Measurements from ENCODE around the gene NCAM2.

Gene NCAM2

DNA sequence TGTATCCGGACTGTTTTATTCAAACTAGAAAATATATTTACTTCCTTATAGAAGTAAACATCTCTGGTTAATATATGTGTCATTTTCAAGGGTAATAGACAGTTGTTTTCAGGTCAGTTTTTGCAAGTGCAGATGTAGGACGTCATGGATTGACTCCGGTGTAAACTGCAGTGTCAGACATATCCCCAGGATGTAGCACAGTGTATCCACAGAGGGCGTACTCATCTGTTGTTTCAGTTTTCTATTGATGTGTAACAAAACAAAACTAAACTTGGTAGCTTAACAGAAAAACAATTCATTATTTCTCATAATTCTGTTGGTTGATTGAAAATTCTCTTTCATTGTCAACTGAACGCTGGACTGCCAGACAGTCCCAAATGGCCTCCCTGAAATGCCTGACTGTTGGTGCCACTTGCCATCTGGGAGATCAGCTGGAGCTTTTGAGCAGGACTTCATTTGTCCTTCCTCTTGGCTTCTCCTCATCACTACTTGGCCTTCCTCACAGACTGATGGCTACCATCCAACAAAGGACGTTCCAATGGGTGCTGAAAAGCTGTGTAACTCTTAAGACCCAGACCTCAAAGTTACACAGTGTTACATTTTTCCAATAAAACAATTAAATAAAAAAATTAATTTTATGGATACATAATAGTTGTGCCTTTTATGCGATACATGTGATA lies 181.6 kb downstream of the NCAM2 start:
- no peak for DNase-seq

DNA sequence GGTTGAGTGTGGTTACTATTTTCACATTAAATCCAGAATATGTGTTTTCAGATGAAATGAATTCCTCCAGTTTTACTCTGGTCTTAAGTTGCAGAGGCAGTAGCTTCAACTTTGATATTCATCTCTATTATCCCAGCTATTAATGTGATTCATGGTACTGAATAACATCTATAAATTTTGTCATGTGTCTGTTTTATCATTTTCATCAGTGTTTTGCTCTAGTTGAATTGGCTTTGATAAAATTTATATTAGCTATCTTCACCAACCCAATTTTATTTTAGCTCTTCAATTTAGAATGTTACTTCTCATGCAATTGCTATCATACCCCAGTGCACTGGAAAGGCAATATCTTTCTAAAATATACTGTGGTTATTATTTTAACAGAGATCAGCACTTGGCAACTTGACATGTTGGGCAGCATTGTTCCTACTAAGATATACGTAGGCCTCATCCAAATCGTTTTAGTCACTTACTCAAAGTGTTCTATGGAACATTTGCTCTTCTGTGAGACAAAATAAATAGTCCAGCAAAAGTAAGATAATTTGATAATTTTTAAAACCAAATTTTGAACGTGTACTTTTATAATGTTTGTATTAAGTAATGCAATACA lies 184.3 kb downstream of the NCAM2 start:
- DNase-seq: no peak

DNA sequence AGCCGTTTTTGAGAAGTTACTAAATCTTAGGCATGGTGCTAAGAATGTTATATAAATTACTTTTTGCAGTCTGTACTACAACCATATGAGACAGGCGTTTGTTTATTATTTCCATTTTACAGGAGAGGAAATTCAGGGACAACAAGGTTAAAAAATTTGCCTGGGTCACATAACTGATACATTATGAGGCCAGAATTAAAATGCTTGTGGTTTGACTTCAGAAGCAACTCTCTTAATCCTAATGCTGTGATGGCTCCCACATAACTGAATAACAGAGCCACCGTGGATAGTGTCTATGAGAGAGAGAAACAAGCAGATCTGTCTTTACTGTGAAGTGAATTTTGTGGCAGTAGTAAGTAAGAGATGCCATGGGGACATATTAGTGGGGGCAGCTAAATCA lies 184.9 kb downstream of the NCAM2 start:
- DNase-seq: no peak

DNA sequence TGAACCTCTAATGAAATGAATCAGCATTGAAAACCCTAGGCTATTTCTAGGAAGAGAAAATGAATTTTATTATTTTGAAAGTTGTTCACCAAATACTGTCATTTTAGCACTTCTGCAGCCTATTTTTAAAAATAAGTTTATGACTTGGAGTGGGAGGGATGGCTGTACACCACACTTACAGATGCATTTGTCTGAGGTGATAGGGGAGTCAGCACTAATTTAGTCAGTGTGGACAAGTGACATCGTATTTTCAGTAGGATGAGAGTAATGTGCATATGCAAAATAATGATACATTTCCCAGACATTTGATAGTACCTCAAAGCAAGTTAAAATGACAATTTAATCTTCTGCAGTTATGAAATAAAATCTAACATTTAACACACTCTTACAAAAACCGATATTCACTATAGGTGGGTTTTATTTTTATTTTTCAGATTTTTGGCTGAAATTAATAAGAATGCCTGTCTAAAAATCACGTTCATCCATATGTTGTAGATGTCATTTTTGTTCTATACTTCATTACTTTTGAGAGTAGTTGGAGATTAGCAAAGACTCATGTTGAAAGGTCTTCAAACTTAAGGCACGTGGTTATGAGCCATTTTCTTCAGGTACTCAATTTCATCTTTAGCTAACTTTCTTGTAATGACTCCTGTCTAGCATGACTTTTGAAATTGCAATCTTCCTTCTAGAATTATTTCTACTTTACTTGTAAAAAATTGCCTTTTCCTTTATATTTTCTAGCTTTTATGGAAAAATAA lies 186.7 kb downstream of the NCAM2 start:
- no peak for DNase-seq

DNA sequence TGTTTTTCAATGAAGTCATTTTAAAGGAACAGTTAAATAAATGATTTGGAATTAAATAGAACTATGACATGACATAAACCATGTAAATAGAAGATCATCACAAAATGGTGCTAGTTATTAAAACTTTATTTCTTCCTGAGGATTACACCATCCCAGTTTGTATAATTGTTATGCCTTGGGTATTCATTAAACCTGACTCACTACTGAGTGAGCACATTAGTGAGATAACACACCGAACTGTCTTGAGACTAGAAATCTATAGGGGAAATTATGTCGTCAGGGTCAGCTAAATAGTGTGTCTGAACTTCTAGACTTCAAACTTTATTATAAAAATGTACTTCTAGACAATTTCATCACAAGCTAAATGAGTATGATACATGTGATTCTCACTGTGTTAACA lies 189.4 kb downstream of the NCAM2 start:
- DNase-seq: no peak

DNA sequence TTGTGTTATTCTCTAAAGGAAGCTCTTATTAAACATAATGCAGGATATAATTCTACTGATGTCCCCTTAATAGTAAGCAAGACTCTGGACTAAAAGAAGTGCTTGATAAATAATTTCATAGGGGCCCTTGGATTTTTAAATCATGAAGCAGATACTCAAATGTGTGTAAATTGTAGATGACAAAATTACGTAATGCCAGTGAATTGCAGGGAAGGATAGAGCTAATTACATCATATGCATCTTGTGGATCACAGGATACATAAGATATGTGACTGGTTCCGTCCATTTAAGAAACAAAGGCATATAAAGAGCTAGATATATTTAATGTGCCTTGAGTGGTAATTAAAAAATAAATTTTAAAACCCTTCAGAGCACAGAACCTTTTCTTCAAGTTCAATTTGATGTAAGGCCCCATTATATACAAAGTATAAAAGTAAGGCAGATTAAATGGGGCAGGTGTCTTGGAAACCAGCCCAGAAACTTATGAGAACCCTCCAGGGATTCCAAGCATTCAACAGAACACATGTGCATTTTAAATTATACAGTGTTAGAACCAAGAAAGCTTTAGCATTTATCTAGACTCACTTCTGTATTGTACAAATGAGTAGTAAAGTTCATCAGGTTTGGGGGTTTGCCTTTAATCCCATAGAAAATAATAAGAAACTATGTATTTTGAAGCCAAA lies 190.4 kb downstream of the NCAM2 start:
- DNase-seq: no peak

DNA sequence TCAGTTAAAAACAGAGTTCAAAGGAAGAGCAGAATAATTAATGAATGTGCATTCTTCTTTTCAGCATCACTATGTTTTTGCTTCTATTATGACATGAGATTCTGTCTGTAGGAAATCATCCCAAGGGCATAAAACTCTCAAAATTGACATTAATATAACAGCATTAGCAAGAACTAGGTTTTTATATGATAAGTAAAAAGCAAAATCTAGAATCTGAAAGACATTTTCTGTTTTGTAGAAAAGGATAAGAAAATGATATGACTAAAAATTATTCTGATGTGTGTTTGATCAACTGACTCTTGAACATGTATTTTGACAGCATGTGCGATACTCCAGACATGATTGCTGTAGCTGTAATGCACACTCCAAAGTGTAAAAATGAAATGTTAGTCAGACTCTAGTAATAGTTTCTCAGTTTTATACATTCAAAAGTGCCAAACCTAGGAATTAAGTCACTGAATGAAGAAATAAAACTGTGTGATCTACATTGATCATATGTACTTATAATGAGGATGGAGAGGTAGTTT lies 197.3 kb downstream of the NCAM2 start:
- DNase-seq: no peak

DNA sequence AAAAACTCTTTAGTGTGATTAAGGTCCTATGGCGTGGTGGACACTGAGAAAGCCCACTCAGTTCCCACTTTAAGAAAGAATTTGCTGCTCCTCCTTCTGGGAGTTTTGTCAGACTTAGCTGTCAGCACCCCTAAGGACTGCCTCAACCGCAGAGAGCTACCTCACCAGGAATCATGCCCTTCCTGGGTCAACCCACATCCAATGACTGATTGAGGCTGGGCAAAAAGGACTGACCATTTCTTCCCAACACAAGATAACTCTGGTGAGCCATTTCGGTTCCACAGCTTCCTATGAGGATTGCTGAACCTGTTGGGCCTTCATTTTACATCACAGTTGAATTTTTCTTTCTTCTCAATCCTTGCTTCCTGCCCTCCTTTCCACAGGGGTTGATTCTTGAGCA lies 197.9 kb downstream of the NCAM2 start:
- DNase-seq: no peak

DNA sequence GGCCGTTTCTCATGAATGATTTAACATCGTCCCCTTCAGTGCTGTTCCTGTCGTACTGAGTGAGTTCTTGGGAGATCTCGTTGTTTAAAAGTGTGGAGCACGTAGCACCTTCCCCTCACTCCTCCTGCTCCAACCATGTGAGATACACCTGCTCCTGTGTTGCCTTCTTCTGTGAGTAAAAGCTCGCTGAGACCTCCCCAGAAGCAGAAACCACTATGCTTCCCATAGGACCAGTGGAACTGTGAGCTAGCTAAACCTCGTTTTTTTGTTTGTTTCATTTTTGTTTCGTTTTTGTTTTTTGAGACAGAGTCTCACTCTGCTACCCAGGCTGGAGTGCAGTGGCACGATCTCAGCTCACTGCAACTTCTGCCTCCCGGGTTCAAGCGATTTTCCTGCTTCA lies 198.6 kb downstream of the NCAM2 start:
- DNase-seq: no peak

DNA sequence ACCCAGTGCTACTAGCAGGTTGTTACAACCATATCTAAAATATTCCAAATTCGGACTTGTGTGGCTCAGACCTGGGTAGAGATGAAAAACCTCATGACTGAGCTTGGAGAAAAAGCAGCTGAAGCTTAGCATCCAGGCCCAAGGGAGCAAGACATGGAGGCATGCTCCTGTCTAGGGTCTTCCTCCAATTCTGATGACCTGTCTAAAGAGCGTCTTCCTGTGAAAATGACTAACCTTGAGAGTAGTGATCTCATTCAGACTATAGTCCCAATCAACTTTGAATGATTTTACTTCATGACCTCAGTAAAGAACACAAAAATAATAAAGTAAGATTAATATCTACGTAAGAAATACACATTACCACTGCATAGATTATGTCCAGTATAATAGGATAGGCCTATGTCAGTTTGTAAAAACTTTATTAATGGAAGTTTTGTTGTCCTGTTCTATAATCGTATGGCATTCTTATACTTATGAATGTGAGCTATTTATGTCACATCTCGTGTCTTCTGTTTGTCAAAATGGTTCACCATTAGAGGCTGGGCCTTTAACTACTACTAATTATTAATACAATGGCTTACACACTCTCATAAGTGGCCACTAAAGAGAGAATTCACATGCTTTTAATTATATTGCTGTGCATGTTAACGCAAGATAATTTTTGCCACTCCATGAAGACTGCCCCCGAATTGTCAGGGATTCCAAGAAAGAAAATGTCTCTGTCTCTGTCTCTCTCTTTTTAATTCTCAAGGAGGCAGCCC lies 201.3 kb downstream of the NCAM2 start:
- DNase-seq: no peak

DNA sequence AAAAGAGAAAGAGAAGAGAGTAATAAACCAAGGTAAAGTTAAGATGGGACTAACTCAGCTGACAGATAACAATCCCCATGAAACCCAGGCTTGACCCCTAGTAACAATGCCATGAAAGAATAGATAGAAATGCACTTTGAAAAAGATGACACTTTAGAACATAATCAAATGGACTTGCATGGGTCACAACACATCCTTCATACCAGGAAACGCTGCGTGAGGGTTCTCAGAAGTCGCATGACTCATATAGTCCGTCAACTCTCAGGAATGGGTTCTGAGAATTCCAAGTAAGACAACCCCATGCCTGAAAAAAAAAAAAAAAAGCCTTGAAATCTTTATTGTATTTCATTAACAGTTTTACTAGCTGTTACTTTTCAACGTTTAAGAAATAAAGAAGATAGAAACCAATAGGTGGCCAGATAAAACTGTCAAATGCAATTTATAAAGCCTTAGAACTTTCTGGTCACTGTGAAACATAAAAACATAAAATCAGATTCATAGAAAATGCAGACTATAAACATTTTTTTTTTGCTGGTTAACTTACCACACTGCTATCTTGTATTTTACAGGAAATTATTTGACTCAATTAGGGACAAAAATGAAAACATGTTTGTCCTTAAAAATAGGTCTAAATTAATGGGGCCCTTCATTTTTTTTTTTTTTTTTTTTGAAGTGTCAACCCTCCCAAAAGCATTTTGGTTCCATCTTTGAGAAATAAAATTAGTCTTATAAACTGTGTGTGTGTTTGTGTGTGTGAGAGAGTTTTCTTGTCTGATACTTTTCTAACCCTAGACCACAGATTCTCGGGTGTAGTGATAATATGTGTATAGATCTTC lies 202.1 kb downstream of the NCAM2 start:
- peak; percentile 90 for DNase-seq

DNA sequence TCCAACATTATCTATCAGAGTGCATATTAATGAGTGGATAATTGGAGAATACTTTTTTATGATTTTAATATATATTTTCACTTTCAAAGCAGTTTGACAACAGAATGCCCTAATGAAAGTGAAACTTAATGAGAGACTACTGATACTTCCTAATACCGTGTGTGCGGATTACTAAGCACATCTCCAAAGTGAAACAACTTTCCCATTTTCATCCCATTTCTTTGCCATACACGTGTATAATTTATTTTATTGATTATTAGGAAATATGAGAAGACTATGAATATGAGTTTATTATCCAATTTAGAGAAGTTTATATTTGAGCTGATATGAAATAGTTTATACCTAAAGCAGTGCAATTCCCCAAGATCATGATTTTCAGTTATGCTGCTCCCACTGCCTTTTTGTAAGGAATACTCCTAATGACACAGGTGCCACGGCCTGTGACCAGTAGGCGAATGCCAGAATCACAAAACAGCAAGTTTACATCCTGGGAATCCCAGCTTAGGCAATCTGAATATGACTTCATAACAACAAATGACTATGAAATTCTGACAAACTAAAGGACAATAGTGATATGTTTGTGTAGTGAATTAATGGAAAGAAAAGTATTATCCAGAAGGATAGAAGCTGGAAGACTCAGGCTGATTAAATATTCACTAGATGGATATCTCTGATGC lies 202.9 kb downstream of the NCAM2 start:
- DNase-seq: no peak

DNA sequence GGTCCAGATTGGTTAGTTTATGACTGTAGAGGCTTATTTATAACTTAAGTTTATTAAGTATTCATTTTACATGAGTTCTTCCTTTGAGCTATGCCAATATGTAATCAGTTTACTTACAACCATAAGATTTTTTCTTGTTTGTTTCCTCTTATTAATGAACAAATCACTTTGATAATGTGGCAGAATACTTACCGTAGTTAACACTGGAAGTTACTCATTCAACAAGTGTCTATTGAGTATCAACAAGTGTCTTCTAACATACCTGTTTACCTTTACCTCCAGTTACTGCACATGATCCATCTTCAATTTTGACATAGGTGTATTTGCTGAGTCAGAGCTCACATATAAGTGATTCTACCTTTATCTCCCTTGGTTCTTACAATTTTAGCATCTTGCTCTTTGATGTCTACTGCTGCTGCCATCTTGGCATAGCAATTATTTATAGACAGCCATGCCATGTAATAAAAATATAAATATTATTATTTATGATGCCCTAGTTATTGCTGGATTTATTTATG lies 205.7 kb downstream of the NCAM2 start:
- DNase-seq: no peak

DNA sequence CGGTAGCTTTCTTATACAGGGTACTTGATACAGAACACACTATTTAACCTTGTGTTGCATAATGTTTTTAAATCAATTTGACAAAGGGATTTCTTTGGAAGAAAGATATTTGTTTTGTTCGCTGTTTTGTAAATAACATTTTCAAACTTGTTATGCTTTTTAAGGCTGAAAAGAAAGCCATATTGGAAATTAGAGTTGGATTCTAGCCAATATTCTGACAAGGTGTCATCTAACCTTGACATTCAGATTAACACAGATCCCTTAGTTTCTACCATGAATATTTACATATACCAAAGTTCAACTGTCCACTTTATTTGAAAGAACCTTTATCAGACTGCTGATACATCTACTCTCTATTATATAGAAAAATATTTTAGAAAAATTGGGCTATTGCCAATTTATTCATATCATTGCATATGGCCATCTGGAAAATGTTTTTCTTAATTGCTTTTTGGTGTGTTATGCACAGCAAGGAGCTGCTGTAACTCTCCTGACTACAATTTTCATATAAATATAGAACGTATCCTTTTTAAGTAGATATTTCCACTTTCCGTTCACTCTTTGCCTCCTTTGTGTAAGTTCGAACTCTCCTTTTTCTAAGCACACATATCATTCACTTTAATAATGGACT lies 206.3 kb downstream of the NCAM2 start:
- DNase-seq: no peak

DNA sequence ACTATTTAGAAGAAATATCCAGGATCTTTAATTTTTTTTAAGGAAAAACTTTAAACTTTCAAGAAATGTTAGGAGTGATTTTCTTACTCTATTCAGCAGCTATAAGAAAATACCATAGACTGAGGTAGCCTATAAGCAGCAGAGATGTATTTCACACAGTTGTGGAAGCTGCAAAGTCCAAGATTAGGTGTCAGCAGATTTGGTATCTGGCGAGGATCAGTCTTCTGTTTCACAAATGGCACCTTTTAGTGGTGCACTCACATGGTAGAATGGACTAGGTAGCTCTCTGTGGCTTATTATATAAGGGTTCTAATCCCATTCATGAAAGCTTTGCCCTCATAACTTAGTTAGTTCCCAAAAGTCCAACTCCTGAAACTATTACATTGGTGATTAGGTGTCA lies 207.4 kb downstream of the NCAM2 start:
- DNase-seq: no peak

DNA sequence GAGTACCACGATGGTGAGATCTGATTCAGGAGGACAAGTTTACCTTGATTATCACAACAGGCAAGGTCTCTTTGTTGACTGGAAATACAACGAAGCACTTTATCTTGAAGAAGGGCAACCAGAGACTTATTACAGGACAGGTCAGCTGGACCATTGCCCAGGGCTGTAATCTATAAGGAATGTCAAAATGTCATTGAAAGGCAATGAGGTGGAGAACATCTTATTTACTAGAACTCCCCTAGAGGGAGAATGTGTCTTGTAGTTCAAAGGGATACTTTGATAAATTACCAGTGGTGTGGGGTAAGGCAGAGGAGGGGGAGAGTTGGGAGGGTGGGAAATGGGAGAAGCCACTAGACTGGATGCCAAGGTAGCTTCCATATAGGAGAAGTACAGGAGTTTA lies 212.3 kb downstream of the NCAM2 start:
- no peak for DNase-seq

DNA sequence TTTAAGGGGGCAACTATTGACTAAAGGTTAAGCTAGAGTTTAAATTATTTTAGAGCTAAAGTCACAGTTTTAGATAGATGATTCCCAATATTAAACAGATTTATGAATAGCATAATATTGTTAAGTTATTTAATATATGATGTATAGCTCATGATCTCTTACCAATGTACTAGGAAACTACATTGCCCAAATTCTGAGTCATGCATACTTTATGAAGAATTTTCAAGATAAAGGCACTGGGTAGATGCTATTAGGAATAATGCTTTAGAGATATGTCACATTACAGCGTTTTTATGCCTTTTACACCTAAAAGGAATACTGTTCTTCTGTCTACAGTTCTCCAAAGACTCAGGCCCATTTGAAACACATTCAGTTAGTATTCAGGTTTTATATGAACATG lies 215.1 kb downstream of the NCAM2 start:
- no peak for DNase-seq

DNA sequence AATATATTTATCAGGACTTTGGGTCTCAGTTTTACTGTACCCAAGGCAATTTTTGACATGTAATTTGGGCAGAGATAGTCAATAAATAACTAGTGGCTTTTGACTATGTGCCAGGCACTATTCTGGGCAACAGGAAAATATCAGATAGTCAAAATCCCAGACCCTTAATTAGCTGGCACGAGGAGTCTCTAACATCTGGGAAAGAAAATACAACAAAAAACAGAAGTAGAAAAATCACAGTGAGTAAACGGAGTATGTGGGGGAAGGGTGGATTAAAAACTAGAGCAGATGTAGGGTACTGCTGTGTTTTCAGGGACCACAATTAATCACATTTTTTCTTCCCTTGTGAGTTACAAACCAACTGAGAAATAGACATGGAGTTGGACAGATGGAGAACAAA lies 217.8 kb downstream of the NCAM2 start:
- no peak for DNase-seq

DNA sequence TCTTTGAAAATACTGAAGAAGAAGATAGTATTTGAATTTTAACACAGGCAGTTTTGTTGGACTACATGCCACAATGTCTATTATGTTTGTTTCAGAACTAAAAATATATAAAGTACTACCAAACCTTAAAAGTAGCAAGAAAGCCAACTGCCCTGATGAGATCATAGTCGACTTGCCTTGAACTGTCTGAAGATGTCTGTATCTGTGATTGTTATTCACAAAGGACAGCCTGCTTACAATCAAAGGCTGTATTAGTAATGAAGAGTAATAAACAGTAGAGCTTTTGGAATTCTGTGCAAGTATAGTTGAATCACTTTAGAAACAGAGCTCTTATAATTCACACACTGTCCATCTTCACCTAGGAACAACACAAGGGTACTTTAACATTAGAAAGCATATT lies 228.3 kb downstream of the NCAM2 start:
- no peak for DNase-seq

DNA sequence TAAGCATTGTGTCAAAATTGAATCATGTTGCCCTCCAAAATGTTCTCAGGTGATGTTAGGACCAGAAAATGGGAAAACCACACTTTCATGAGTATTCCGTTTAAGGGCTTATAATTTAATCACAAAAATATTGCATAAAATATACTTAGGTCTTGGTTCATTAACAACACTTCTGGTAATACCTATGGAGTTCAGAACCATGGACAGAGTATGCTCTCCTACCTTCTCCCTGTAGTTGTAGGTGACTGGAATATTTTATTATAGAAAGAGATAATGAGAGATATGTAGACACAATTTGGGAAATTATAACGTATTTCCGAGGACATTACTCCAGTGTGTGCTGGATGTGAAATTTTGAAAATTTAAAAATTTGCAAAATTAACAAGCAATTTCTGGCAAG lies 232.5 kb downstream of the NCAM2 start:
- DNase-seq: no peak

DNA sequence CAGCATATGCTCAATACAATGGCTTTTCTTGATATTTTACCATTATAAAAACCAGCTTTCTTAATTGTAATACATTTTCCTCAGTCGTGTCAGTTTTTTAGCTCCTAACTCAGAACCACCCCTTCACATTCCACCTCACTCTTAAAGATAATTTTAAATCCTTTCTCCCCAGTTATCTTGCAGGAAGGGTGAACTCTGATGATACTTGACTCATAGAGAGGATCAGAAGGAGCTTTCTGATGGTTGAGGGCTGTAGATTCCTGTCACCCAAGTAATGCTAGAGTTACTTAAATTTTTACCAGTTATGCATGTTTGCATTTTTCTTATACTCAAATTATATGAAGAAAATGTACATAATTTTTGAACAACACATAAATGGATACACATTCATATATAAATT lies 233.7 kb downstream of the NCAM2 start:
- DNase-seq: no peak
